ENCODE measurements around the gene HPCAL1. TPM values are rescaled to one million over a fixed set of nuclear protein-coding genes. Genes with fewer than 3 reads are reported as not detected.
"Not testable (repeated sequence)": the region's sequence is repeated elsewhere in the genome, so short reads cannot be mapped to it uniquely, and the experiment has no call there.

Gene HPCAL1
- total and polyA plus RNA-seq, 10 of the 15 experiments (the other 5 are each of a cell fraction or from before 2014, with no cell fraction given), result 0.40 to 12.8 (median 7.9) TPM

DNA sequence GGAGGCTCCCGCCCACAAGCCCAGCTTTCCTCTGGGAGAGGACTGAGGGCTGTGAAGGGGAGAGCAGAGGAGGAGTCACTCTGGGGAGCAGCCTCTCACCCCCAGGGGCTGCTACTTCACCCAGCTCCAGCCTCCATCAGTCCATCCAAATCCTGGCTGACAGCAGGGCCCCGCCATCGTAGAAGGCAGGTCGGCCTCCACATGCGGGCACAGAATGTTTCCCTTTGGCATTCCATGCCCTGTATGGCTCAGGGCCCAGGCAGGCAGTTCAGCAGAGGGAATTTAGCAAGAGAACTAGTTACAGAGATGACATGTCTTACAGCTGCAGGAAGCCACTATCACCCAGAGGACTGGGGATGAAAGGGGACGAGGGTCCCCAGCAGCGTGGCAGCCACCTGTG lies 151.8 kb downstream of the HPCAL1 start (continued):
- TF ChIP-seq, protein P1, sequence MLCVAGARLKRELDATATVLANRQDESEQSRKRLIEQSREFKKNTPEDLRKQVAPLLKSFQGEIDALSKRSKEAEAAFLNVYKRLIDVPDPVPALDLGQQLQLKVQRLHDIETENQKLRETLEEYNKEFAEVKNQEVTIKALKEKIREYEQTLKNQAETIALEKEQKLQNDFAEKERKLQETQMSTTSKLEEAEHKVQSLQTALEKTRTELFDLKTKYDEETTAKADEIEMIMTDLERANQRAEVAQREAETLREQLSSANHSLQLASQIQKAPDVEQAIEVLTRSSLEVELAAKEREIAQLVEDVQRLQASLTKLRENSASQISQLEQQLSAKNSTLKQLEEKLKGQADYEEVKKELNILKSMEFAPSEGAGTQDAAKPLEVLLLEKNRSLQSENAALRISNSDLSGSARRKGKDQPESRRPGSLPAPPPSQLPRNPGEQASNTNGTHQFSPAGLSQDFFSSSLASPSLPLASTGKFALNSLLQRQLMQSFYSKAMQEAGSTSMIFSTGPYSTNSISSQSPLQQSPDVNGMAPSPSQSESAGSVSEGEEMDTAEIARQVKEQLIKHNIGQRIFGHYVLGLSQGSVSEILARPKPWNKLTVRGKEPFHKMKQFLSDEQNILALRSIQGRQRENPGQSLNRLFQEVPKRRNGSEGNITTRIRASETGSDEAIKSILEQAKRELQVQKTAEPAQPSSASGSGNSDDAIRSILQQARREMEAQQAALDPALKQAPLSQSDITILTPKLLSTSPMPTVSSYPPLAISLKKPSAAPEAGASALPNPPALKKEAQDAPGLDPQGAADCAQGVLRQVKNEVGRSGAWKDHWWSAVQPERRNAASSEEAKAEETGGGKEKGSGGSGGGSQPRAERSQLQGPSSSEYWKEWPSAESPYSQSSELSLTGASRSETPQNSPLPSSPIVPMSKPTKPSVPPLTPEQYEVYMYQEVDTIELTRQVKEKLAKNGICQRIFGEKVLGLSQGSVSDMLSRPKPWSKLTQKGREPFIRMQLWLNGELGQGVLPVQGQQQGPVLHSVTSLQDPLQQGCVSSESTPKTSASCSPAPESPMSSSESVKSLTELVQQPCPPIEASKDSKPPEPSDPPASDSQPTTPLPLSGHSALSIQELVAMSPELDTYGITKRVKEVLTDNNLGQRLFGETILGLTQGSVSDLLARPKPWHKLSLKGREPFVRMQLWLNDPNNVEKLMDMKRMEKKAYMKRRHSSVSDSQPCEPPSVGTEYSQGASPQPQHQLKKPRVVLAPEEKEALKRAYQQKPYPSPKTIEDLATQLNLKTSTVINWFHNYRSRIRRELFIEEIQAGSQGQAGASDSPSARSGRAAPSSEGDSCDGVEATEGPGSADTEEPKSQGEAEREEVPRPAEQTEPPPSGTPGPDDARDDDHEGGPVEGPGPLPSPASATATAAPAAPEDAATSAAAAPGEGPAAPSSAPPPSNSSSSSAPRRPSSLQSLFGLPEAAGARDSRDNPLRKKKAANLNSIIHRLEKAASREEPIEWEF (IDR thresholded peaks at IDR 0.05; ENCODE audit: insufficient replicate concordance, low read depth, low read length), result no peak
- TF ChIP-seq POU2F2 (IDR thresholded peaks at IDR 0.05; ENCODE audit: borderline replicate concordance, low read depth, low read length) (no peak), SREBF1 (IDR thresholded peaks at IDR 0.05; ENCODE audit: low read length) (no peak), CBX5 (IDR thresholded peaks at IDR 0.05; ENCODE audit: low read depth) (no peak), MAX (IDR thresholded peaks at IDR 0.05; ENCODE audit: low read depth, low read length) (no peak), BCL11A (IDR thresholded peaks at IDR 0.05; ENCODE audit: low read depth, low read length) (no peak), POLR2AphosphoS2 (IDR thresholded peaks at IDR 0.05; ENCODE audit: low read depth, low read length) (no peak), ELK1 (IDR thresholded peaks at IDR 0.05; ENCODE audit: low read depth, low read length) (no peak), ZZZ3 (IDR thresholded peaks at IDR 0.05; ENCODE audit: control insufficient read depth, insufficient read length, low read depth) (no peak), SREBF2 (IDR thresholded peaks at IDR 0.05; ENCODE audit: low read length) (no peak), ATF3 (IDR thresholded peaks at IDR 0.05; ENCODE audit: borderline replicate concordance, extremely low read depth, low read depth, low read length) (no peak)

GRCh38 chr2:10457195-10457594 lies 154.5 kb downstream of the HPCAL1 start:
- FAIRE-seq; H2AFZ ChIP-seq (ENCODE audit: control insufficient read depth, low read depth, low read length); in situ Hi-C loops (cut with MboI); H3K9me3 ChIP-seq (replicated peaks; ENCODE audit: control insufficient read depth, insufficient read depth, low read length); RAD21 ChIA-PET (ENCODE audit: unreplicated experiment); POLR2A ChIA-PET; H3K79me2 ChIP-seq (ENCODE audit: control insufficient read depth, insufficient read depth, low read length); H3K4me3 ChIP-seq; H3K27ac ChIP-seq (ENCODE audit: control insufficient read depth, insufficient read depth); SMC1A ChIA-PET (ENCODE audit: uncharacterized antibody, unreplicated experiment); BruUV-seq (replicated peaks); intact Hi-C loops (cut with micrococcal nuclease; ENCODE audit: unreplicated experiment); H3K9ac ChIP-seq (ENCODE audit: control insufficient read depth, insufficient read depth, low read length); H3K27me3 ChIP-seq (replicated peaks in 1 of 2; ENCODE audit: control insufficient read depth in 2 of 2, insufficient read depth in 2 of 2, low read length in 1 of 2); H3K4me2 ChIP-seq (ENCODE audit: control insufficient read depth, insufficient read depth); H3K36me3 ChIP-seq (ENCODE audit: control insufficient read depth in 2 of 2, insufficient read depth in 2 of 2, low read length in 1 of 2); DNase-seq (ENCODE audit: low read depth, low spot score); H3K4me1 ChIP-seq (ENCODE audit: control insufficient read depth, insufficient read depth, low read length); CTCF ChIA-PET; ATAC-seq; H4K20me1 ChIP-seq (ENCODE audit: control insufficient read depth, insufficient read depth): not testable (repeated sequence)
- 60% methylated on average over 3 of the region's 3 CpGs for WGBS (ENCODE audit: insufficient coverage, insufficient replicate concordance, low lambda C conversion rate, missing lambda C conversion rate)
